A673 (cell line): ENCODE data around the gene ZNF621.

Experiments
- CTCF ChIP-seq: fragments of 300-800, 200-600 bp; sonication (generic); conservative IDR thresholded peaks from 2 replicates; pipeline ENCODE4 v1.5.1; 2017; ENCODE audit warnings: low read depth, mild to moderate bottlenecking, antibody characterized with exemption, low read length, moderate library complexity, mixed read lengths
- EZH2 ChIP-seq: fragments of 200-600 bp; sonication (generic); IDR thresholded peaks from 2 replicates; pipeline ENCODE4 v1.6.1; 2017; ENCODE audit warnings: borderline replicate concordance, low read depth, mild to moderate bottlenecking, mixed read lengths, antibody characterized with exemption, low read length; ENCODE audit not compliant: poor library complexity, severe bottlenecking

GRCh38 chr3:40528426-40528825 is 3.7 kb downstream of the ZNF621 start:
- TF ChIP-seq CTCF (no peak), EZH2 (no peak)
